C4-2B (cell line): ENCODE measurements around the gene SLC1A2.

ENCODE experiments used
- ZFX ChIP-seq: fragments of 450-650 bp; IDR thresholded peaks from 2 replicates; pipeline ENCODE4 v1.6.1; 2017
- TF ChIP-seq, protein P1 (sequence below): fragments of 450-650 bp; conservative IDR thresholded peaks from 2 replicates; pipeline ENCODE4 v1.5.1; 2017; ENCODE audit warnings: mild to moderate bottlenecking

DNA sequence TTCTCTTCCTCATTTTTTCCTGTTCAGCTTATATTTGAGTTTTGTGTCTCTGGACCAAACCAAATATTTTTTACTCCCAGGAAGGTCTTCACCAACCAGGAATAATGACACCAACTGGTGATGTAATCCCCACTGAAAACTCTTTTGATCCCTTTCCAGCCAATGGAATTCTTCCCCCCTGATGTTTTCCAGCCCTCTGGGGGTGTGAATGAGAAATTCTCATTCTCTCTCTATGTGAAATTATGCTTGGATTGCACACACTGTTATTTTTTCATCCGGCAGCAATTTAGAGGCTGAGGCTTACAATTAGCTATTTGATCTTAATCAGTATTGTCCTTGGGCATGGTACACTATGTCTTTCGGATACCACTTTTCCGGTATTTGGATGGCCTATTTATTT is 39.5 kb upstream of the SLC1A2 start:
- TF ChIP-seq, protein P1, sequence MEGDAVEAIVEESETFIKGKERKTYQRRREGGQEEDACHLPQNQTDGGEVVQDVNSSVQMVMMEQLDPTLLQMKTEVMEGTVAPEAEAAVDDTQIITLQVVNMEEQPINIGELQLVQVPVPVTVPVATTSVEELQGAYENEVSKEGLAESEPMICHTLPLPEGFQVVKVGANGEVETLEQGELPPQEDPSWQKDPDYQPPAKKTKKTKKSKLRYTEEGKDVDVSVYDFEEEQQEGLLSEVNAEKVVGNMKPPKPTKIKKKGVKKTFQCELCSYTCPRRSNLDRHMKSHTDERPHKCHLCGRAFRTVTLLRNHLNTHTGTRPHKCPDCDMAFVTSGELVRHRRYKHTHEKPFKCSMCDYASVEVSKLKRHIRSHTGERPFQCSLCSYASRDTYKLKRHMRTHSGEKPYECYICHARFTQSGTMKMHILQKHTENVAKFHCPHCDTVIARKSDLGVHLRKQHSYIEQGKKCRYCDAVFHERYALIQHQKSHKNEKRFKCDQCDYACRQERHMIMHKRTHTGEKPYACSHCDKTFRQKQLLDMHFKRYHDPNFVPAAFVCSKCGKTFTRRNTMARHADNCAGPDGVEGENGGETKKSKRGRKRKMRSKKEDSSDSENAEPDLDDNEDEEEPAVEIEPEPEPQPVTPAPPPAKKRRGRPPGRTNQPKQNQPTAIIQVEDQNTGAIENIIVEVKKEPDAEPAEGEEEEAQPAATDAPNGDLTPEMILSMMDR = no peak
- no peak for TF ChIP-seq ZFX
